Measurements from ENCODE around the gene IGSF11. TPM values are rescaled to one million over a fixed set of nuclear protein-coding genes. Genes with fewer than 3 reads are reported as not detected.

Gene IGSF11
- total RNA-seq, 4 donors from 2014 or later = 0.09 to 8.8 (median 0.47) TPM

GRCh38 chr3:118981494-118982134 is 53.0 kb downstream of the IGSF11 start:
- no peak overlapping the region for H3K4me3 ChIP-seq
- intact Hi-C loops (cut with DNase I) = no loop called here
- no peaks in the 10 kb centered on the region for H3K9me3 ChIP-seq
- no peak for DNase-seq
- no peaks in the 10 kb centered on the region for H3K4me1 ChIP-seq
- H3K27ac ChIP-seq = no peak overlapping the region
- WGBS, 2 donors = 61 to 87% methylated on average over 6 of the region's 6 CpGs
- TF ChIP-seq POLR2A (IDR thresholded peaks at IDR 0.05) = no peak
- TF ChIP-seq CTCF (IDR thresholded peaks at IDR 0.05) = no peak
- no peaks in the 10 kb centered on the region for H3K27me3 ChIP-seq
- no peaks in the 10 kb centered on the region for H3K36me3 ChIP-seq

GRCh38 chr3:118980832-118981231 is 53.8 kb downstream of the IGSF11 start:
- Histone ChIP-seq H3K4me3 (no peak overlapping the region), H3K27ac (no peak overlapping the region), H3K27me3 (no peaks in the 10 kb centered on the region), H3K4me1 (no peaks in the 10 kb centered on the region), H3K36me3 (no peaks in the 10 kb centered on the region), H3K9me3 (no peaks in the 10 kb centered on the region)
- intact Hi-C loops (cut with DNase I) = no loop called here
- no peak for DNase-seq
- 78 to 100% methylated on average over 2 of the region's 2 CpGs for WGBS, 2 donors
- TF ChIP-seq CTCF (IDR thresholded peaks at IDR 0.05) = no peak
- no peak for TF ChIP-seq POLR2A (IDR thresholded peaks at IDR 0.05)

- intact Hi-C loops (cut with DNase I) = no loop called here
- Histone ChIP-seq H3K4me1 (no peaks in the 10 kb centered on the region), H3K27me3 (no peaks in the 10 kb centered on the region), H3K27ac (no peak overlapping the region), H3K36me3 (no peaks in the 10 kb centered on the region), H3K4me3 (no peak overlapping the region), H3K9me3 (no peaks in the 10 kb centered on the region)
- DNase-seq = no peak
- no peak for TF ChIP-seq CTCF (IDR thresholded peaks at IDR 0.05)
- no peak for TF ChIP-seq POLR2A (IDR thresholded peaks at IDR 0.05)
- 80 to 90% methylated on average over 1 to 3 of the region's 5 CpGs for WGBS, 2 donors
Observed at GRCh38 chr3:118978393-118978758, 56.3 kb downstream of the IGSF11 start.

GRCh38 chr3:118977671-118978392 is 56.8 kb downstream of the IGSF11 start:
- intact Hi-C loops (cut with DNase I) = no loop called here
- WGBS, 2 donors = 85 to 97% methylated on average over 6 to 7 of the region's 8 CpGs
- H3K9me3 ChIP-seq = no peaks in the 10 kb centered on the region

More at GRCh38 chr3:118977671-118978392, 56.8 kb downstream of the IGSF11 start:
- Histone ChIP-seq H3K4me1 (no peaks in the 10 kb centered on the region), H3K4me3 (no peak overlapping the region), H3K27ac (no peak overlapping the region), H3K36me3 (no peaks in the 10 kb centered on the region), H3K27me3 (no peaks in the 10 kb centered on the region)
- TF ChIP-seq POLR2A (IDR thresholded peaks at IDR 0.05) (no peak), CTCF (IDR thresholded peaks at IDR 0.05) (no peak)
- DNase-seq = no peak
